Urinary bladder (tissue), 4 donors: ENCODE measurements around the gene ABHD3. TPM values are rescaled to one million over a fixed set of nuclear protein-coding genes. Genes with fewer than 3 reads are reported as not detected.
"Not testable (repeated sequence)": the region's sequence is repeated elsewhere in the genome, so short reads cannot be mapped to it uniquely, and the experiment has no call there.

Source experiments
- DNase-seq: peaks from one replicate; pipeline ENCODE4 v3.0.0-alpha.2; 2015; ENCODE audit errors: extremely low spot score
- H3K27ac ChIP-seq: one replicate; pipeline ENCODE4 v1.5.1; 2013; ENCODE audit warnings: low read depth, mild to moderate bottlenecking, moderate library complexity
- H3K36me3 ChIP-seq: one replicate; pipeline ENCODE4 v1.6.1; 2013; ENCODE audit warnings: mild to moderate bottlenecking, moderate library complexity; ENCODE audit not compliant: insufficient read depth
- H3K4me1 ChIP-seq: one replicate; pipeline ENCODE4 v1.6.1; 2013; ENCODE audit warnings: mild to moderate bottlenecking, moderate library complexity; ENCODE audit not compliant: insufficient read depth
- H3K4me3 ChIP-seq: one replicate; pipeline ENCODE4 v1.5.1; 2013; ENCODE audit warnings: low read depth, low read length
- WGBS: extraction: QIAGEN DNeasy Blood & Tissue Kit; methylation state at CpG from one replicate; pipeline ENCODE4 v1.1.7; 2013; 5-methylcytosine and 5-hydroxymethylcytosine counted together
- polyA plus RNA-seq: library from polyadenylated mRNA; stranded (reverse); fragments of 200-250 nt; gene quantifications from one replicate; pipeline ENCODE4 v1.2.3, GENCODE V29; 2013
- total RNA-seq: library from RNA; depleted of rRNA; stranded (reverse); fragments of >200 nt; gene quantifications from one replicate; pipeline ENCODE4 v1.2.3, GENCODE V29; 2014
- donor health status: healthy with polysubstance abuse.
- donor health status: healthy.

Gene ABHD3
- total and polyA plus RNA-seq, 2 donors = 14.2 to 21.4 TPM

DNA sequence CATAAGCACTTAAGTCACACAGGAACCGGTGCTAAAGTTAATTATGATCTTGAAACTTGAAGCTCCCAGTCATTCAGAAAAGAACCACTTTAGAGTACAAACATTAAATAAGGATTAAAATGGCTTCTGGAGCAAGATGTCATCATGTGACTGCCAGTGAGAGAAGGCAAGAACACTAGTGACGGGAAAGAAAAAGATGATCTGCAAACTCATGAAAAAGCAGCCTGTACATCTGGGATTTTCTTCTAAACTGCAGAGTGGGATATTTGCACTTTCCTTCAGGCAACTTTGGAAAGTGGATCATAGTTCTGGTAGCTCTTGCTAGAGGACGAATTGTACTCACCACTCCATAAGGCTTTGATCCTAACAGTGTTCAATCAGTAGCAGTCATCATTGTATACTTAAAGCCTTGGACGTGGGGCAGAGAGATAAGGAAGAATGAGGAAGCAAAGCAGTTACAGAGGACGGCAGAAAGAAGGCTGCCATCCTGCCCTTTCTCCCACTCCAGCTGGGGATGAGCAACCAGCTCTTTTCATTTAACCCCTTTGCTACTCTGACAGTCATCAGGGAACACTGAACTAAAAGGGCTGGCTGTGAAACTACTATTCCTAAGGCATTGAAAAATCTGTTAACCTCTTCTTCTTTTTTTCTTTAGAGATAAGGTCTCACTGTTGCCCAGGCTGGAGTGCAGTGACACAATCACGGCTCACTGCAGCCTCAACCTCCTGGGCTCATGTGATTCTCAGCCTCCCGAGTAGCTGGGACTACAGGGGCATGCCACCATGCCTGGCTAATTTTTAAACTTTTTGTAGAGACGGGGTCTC, 18.1 kb downstream of the ABHD3 start:
- DNase-seq = no peak
- H3K27ac ChIP-seq = no peak overlapping the region
- 39% methylated on average over 8 of the region's 8 CpGs for WGBS

DNA sequence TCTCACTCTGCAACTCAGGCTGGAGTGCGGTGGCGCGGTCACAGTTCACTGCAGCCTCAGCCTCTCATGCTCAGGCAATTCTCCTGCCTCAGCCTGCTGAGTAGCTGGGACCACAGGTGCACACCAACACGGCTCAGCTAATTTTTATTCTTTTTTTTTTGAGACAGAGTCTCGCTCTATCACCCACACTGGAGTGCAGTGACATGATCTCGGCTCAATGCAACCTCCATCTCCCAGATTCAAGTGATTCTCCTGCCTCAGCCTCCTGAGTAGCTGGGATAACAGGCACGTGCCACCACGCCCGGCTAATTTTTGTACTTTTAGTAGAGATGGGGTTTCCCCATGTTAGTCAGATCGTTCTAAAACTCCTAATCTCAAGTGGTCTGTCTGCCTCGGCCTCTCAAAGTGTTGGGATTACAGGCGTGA, 19.0 kb downstream of the ABHD3 start:
- H3K4me3 ChIP-seq, H3K36me3 ChIP-seq, H3K4me1 ChIP-seq, DNase-seq, H3K27ac ChIP-seq: not testable (repeated sequence)
- 96% methylated on average over 12 of the region's 12 CpGs for WGBS

More for the DNA sequence above, 18.1 kb downstream of the ABHD3 start:
- Histone ChIP-seq H3K4me3 (no peak overlapping the region), H3K4me1 (no peaks in the 10 kb centered on the region), H3K36me3 (no peaks in the 10 kb centered on the region)

DNA sequence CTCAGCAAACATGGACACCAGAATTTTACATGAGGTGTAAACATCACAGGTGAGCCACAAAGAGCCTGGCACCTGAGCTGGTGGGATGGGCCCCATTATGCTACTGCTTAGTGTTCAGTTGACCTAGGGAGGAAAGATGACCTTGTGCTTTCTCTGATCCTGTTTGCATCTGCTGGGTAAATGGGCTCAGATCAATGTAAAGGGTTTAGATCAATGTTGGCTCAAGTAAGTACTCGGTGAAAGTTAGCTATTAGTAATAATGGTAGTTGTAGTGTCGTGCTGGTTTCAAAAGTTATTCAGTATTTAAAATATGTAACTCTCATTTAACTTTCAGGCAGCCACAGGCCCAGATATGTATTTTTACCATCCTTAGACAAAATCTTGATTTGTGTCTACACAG, 19.8 kb downstream of the ABHD3 start:
- no peak overlapping the region for H3K4me3 ChIP-seq
- no peak overlapping the region for H3K27ac ChIP-seq
- WGBS = 88% methylated on average over 2 of the region's 2 CpGs
- no peak for DNase-seq
- H3K4me1 ChIP-seq = no peaks in the 10 kb centered on the region
- no peaks in the 10 kb centered on the region for H3K36me3 ChIP-seq

DNA sequence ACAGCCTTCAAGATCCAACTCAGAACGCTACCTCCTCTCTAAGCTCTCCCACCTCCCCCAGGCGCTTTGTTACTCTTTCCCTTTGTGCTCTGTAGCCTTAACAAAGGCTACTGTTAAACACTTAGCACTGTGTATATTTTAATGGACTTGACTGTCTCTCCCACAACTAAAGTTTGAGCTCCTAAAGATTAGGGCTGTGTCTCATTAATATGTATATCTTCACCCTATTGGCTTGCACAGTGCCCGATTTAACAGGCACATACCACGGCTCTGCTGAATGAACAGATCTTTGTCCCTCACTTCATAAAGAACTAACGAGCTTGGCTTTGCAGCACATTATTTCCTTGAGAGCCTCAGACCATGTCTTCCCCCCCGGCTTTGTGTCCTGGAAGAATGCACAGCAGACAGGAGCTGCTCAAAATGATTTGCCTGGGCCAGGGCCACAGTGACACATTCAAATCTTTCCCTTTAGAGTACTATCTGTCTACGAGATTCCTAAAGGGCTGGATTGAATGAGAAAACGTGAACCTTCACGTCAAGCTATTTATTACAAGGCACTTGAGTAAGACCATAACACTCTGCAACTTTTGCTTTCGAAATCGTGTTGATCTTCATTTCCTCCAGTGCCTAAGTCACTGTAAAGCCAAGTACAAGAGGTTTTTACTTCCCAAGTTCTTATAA, 22.1 kb downstream of the ABHD3 start:
- H3K4me3 ChIP-seq = peak overlapping the region; percentile 30
- peak overlapping the region; percentile 53 for H3K27ac ChIP-seq
- no peak for DNase-seq
- 16% methylated on average over 11 of the region's 11 CpGs for WGBS
- no peaks in the 10 kb centered on the region for H3K4me1 ChIP-seq
- H3K36me3 ChIP-seq = no peaks in the 10 kb centered on the region

DNA sequence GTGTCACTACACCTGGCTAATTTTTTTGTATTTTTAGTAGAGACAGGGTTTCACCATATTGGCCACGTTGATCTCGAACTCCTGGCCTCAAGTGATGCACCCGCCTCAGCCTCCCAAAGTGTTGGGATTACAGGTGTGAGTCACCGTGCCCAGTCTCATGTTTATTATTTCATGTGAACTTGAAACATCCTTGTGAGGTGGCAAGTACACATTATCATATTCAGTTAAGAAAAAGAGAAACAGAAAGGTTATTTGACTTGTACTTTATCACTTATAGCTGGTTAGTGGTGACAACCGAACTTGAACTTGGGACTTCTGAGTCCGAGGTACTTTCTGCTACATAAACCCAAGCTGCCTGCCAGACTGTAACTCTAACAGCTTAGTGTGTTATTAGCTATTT, 24.4 kb downstream of the ABHD3 start:
- Histone ChIP-seq H3K4me3 (no peak overlapping the region), H3K4me1 (no peaks in the 10 kb centered on the region), H3K27ac (no peak overlapping the region), H3K36me3 (no peaks in the 10 kb centered on the region)
- WGBS = 97% methylated on average over 6 of the region's 6 CpGs
- no peak for DNase-seq

DNA sequence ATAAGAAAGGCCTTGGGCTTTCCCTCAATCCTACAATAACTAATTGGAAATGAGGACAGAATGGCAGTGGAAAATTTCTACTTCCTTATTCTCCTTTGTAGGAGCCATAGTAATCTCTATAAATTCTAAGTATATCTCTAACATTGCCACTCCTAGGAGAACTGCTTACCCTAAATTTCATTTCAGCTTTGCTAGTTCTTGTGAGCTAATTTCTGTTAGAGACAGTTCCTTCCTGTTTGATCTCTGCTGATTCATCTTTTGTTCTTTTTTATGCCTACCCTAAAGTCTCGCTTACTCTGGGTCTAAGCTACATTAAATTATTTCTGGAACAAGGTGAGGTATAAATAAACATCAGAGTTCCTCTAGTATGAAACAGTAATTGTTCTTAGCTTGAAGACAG, 25.7 kb downstream of the ABHD3 start:
- no peaks in the 10 kb centered on the region for H3K4me1 ChIP-seq
- DNase-seq = no peak
- H3K4me3 ChIP-seq = no peak overlapping the region
- WGBS = 88% methylated on average over 1 of the region's 1 CpG
- no peaks in the 10 kb centered on the region for H3K36me3 ChIP-seq
- H3K27ac ChIP-seq = no peak overlapping the region

DNA sequence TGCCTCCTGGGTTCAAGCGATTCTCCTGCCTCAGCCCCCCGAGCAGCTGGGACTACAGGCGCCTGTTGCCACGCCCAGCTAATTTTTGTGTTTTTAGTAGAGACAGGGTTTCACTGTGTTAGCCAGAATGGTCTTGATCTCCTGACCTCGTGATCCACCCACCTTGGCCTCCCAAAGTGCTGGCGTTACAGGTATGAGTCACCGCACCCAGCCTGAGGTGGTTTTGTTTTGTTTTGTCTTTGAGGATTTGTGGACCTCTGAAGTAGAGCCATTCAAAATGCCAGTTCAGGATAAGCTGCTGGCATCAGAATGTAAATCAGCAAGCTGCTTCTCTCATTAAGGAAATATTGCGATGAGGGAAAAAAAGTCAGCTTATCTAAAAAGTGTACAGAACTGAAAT, 29.2 kb downstream of the ABHD3 start:
- not testable (repeated sequence) for DNase-seq, H3K36me3 ChIP-seq, H3K27ac ChIP-seq, H3K4me3 ChIP-seq, H3K4me1 ChIP-seq
- WGBS = 89% methylated on average over 8 of the region's 8 CpGs

DNA sequence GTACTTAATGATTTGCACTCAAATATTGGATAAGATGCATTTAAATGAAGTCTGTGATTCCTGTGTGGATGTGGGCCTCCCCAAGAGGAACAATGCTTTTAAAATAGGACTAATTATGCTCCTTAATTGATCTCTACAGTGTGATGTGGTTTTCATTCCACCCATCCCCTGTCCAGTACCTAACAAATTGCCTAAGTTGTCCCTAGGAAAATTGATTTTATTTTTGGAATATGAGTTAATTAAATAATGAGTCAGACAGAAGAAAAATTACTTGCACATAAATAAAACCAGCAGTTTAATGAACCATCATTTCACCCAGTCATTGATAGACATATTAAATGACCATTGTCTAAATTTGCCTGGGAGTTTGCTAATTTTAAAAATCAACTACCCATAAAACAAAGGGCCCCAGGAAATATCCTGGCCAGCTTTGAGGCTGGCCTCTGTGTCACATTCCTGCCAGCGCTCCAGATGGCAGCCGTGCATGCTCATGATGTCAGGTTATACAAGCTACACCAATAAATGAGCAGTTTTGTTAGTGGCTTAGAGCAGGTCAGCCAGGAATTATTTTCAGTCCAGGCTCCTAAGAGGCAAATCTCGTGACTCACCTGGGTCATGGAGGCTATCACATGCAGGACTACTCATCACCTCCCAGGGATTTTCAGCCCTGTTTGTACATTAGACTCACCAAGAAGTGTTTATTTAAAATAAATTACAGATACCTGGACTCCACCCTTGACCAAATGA, 31.9 kb downstream of the ABHD3 start:
- DNase-seq = no peak
- no peak overlapping the region for H3K27ac ChIP-seq

DNA sequence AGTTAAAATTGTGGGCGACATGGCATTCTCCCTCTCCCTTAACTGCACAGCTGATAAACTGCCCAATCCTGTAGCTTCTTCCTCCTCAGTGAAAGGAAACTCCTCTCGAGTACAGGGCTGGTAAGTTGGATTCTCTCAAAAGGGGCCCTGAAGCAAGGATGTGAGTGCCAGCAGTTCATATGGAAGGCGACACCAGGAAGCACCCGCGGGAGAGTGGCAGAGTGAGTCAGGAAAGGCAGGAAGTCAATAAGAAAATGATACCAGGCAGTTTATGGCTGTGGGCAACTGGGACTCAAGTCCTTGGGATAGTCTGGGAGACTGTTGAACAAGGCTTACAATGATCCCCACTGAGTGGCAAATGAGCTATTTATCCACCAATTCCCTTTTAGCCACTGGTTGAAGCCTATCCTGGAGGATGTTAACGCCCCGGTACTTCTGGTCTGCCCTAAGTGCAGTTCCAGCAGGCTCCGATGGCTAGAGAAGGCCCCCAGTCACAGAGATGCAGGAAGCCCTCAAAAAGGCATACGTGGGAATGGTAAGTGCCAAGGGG, 34.8 kb downstream of the ABHD3 start:
- Histone ChIP-seq H3K27ac (no peak overlapping the region), H3K4me1 (no peaks in the 10 kb centered on the region), H3K36me3 (no peaks in the 10 kb centered on the region), H3K4me3 (no peak overlapping the region)
- DNase-seq = no peak
- 84% methylated on average over 9 of the region's 9 CpGs for WGBS

More for the DNA sequence above, 31.9 kb downstream of the ABHD3 start:
- 47% methylated on average over 3 of the region's 3 CpGs for WGBS
- Histone ChIP-seq H3K36me3 (no peaks in the 10 kb centered on the region), H3K4me3 (no peak overlapping the region), H3K4me1 (no peaks in the 10 kb centered on the region)

DNA sequence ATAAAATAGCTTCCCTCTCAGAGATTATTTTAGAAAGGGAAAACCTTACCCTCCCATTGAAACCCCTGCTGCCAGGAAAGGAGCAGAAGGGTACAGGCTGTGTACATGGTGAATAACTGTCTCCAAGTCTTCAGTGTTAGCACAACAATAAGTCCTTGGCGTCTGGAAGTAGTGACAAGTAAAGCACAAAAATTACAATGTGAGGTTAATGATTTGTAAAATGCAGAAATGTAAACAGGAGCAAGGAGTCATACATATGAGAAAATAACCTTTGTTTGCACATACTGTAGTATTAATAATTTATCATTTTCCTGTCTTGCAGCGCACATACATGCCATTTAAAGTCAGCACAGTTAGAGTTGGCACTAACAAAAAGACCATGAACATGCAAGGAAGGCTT, 40.5 kb downstream of the ABHD3 start:
- Histone ChIP-seq H3K4me1 (no peaks in the 10 kb centered on the region), H3K27ac (no peak overlapping the region), H3K36me3 (no peaks in the 10 kb centered on the region), H3K4me3 (no peak overlapping the region)
- 86% methylated on average over 2 of the region's 2 CpGs for WGBS
- DNase-seq = no peak

DNA sequence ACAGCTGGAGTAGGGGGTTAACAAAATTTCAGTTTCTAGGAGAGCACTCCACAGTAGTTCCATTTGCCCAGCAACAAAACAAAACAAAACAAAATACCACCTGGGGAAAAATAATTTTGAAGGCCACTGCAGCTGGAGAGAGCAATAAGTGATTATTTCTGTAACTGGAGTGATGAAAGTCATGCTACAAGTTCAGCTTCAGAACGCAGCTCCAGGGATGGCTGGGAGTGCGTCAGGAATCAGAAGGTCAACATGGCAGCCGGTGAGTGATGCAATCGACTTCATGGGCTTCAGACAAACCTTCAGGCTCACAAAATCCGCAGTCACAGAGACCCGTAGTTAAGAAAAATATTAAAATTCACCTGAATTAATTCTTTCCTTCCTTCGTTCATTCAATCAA, 41.0 kb downstream of the ABHD3 start:
- H3K4me3 ChIP-seq = no peak overlapping the region
- H3K36me3 ChIP-seq = no peaks in the 10 kb centered on the region
- H3K4me1 ChIP-seq = no peaks in the 10 kb centered on the region
- no peak for DNase-seq
- no peak overlapping the region for H3K27ac ChIP-seq
- 94% methylated on average over 7 of the region's 7 CpGs for WGBS

DNA sequence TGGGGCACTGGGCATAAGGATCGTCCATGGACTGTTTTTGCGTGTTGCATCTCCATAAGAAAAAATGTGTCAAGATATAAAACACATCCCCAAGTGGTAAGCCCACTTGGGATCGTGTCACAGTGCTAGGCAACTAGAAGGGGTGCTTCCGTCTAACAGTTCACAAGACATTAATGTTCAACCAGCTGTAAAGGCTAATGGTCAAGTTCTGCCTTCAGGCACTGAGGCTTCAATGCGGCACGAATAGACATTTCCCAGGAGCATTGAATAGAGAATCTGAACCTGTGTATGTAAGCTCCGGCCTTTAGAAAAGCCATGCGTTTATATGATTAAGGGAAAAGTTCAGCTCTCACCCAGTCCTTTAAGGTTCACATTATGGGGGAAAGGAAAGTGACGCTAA, 42.0 kb downstream of the ABHD3 start:
- no peaks in the 10 kb centered on the region for H3K36me3 ChIP-seq
- H3K27ac ChIP-seq = no peak overlapping the region
- no peak overlapping the region for H3K4me3 ChIP-seq
- DNase-seq = no peak
- H3K4me1 ChIP-seq = no peaks in the 10 kb centered on the region
- WGBS = 92% methylated on average over 9 of the region's 9 CpGs

DNA sequence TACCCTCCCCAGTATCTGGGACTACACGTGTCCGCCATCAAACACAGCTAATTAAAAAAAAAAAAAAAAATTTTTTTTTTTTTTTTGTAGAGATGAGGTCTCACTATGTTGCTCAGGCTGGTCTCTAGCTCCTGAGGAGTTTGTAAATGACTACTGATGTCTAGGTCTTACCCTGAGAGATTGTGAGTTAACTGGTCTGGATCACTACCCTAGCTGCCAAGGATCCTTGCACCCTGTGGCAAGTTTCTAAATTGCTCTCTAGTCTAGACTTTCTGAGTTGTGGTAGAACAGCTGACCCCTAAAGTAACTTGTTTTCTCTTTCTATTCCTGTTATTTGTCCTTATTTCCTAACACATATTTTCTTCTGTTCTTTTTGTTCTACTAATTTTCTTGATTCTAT, 44.5 kb downstream of the ABHD3 start:
- 89% methylated on average over 2 of the region's 2 CpGs for WGBS

More for the DNA sequence above, 44.5 kb downstream of the ABHD3 start:
- no peaks in the 10 kb centered on the region for H3K4me1 ChIP-seq
- H3K36me3 ChIP-seq = peaks cover 2% of the 10 kb centered on the region
- no peak overlapping the region for H3K27ac ChIP-seq
- no peak overlapping the region for H3K4me3 ChIP-seq
- no peak for DNase-seq
